HG02642 (cell line): ENCODE measurements around the gene CCM2L.

ENCODE experiments used
- ATAC-seq: cut with Tn5 transposase; IDR thresholded peaks from one replicate; pipeline ENCODE4 v1.9.1; 2021; ENCODE audit warnings: mild to moderate bottlenecking; ENCODE audit not compliant: unreplicated experiment, poor library complexity

The CCM2L gene

GRCh38 chr20:32052778-32053362 is 42.6 kb downstream of the CCM2L start:
- ATAC-seq = no peak

- no peak for ATAC-seq
Observed at GRCh38 chr20:32053648-32054047, 43.4 kb downstream of the CCM2L start.

DNA sequence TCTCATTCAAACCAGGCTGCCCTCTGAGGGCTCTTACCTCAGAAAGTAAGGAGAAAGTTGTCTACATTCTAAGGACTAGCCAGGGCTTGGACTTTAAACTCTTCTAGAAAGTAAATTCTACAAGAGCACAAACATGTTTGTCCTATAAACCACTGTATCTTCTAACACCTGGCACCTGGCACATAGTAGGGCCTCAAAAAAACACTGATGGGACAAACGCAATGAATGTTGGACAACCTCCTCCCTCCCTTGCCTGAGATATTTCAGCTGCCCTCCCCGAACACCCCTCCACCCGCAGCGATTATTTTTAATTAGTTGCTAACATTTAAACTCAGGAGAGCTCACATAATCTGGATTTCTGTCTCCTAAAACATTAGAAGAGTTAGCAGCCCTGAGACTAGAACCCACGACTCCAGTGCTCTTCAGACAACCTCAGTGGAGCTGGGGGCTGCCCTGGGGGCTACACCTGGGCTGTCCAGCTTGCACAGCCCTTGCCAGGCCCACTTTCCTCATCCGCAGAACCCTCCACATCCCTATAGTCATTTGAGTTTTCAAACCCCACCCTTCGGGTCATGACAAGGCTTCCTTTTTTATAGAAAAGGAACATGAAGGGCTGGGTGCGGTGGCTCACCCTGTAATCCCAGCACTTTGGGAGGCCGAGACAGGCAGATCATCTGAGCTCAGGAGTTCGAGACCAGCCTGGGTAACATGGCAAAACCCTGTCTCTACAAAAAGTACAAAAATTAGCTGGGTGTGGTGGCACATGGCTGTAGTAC is 46.7 kb downstream of the CCM2L start:
- no peak for ATAC-seq

- no peak for ATAC-seq
Observed at GRCh38 chr20:32057656-32058184, 47.5 kb downstream of the CCM2L start.

GRCh38 chr20:32059189-32059588 is 49.0 kb downstream of the CCM2L start:
- no peak for ATAC-seq

- no peak for ATAC-seq
Observed at GRCh38 chr20:32062776-32063170, 52.5 kb downstream of the CCM2L start.

DNA sequence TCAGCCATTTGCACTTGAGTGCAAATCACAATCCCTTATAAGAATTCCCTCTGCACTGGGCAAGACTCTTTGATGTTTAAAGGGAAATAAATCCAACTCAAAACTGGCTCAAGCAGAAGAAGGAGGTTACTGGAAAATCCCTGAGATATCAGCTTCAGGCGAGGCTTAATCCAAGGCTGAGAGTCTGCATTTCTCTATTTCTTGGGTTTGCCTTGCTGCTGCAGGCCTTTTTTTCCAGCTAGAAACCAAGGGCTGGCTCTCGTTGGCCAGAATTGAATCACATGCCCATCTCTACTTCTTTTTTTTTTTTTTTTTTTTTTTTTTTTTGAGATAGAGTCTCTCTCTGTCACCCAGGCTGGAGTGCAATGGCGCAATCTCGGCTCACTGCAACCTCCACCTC is 53.5 kb downstream of the CCM2L start:
- no peak for ATAC-seq

- no peak for ATAC-seq
Observed at GRCh38 chr20:32064667-32065066, 54.4 kb downstream of the CCM2L start.

GRCh38 chr20:32067234-32067821 is 57.1 kb downstream of the CCM2L start:
- ATAC-seq = no peak

GRCh38 chr20:32068174-32068573 is 57.9 kb downstream of the CCM2L start:
- no peak for ATAC-seq

DNA sequence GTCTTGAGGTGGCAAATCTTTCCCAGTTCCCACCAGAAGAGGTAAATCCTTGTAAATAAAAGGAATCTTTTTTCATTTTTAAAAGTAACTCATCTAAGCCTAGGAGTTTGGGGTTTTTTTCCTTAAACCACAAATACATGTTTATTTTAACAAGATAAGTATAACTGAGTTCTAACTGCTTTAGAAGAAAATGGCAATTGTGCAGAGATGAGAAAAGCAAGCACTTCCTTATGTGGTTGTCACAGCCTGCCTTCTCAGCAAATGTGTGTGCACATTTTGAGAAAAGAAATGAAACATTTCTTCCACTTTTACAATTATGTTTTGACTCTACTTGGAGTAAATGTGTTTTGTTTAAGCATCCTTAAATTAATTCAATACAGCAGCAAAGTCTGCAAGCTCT is 59.5 kb downstream of the CCM2L start:
- no peak for ATAC-seq

GRCh38 chr20:32070282-32070681 is 60.0 kb downstream of the CCM2L start:
- ATAC-seq = no peak

- no peak for ATAC-seq
Observed at GRCh38 chr20:32070690-32071213, 60.5 kb downstream of the CCM2L start.

- no peak for ATAC-seq
Observed at GRCh38 chr20:32071395-32072167, 61.3 kb downstream of the CCM2L start.

DNA sequence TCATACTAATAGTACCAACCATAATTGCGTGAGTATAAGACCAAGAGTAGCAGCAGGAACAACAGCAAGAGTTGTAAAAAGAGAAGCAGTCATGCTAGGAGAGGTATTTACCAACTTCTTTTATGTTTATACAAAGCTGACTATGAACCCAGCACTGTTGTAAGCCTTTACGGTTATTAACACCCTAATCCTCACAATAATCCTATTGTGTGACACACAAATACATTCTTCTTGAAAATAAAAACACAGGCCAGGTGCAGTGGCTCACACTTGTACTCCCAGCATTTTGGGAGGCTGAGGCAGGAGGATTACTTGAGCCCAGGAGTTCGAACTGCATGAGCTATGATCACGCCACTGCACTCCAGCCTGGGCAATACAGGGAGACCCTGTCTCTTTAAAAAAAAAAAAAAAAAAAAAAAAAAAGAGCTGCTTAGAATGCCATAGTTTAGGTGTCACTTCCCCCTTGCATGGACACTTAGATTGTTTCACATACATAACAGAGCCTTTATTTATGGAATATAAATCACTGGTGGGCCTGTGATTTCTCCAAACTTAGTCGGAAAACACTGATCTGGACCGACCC is 62.0 kb downstream of the CCM2L start:
- no peak for ATAC-seq

DNA sequence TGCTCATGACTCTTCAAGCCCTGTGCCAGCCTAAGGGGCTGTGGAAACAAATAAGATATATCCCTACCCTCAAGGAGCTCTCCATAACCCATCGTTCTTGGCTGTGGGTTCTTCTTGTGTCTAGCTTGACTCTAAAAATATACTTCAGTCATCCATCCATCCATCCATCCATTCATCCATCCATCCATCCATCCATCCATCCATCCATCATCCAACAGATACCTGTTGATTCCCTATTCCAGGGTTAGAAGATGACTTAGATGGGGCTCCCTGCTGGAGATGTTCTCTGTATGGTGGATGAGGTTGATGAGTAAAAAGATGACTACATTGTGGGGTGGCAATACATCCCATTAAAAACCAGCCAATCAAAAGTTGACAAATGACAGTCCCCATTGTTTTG is 65.3 kb downstream of the CCM2L start:
- no peak for ATAC-seq

- ATAC-seq = no peak
Observed at GRCh38 chr20:32077190-32077589, 67.0 kb downstream of the CCM2L start.

DNA sequence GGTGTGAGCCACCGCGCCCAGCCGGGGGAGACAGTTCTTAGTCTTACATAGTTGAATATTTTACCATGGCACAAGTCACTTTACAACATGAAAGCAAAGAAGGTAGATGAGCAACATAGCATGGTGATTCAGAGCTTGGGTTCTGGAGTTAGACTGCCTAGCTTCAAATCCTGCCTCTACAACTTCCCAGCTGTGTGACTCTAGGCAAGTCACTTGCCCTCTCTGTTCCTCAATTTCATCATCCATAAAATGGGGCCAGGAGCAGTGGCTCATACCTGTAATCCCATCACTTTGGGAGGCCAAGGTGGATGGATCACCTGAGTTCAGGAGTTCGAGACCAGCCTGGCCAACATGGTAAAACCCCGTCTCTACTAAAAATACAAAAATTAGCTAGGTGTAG is 68.1 kb downstream of the CCM2L start:
- ATAC-seq = no peak

- ATAC-seq = no peak
Observed at GRCh38 chr20:32078791-32079190, 68.6 kb downstream of the CCM2L start.

DNA sequence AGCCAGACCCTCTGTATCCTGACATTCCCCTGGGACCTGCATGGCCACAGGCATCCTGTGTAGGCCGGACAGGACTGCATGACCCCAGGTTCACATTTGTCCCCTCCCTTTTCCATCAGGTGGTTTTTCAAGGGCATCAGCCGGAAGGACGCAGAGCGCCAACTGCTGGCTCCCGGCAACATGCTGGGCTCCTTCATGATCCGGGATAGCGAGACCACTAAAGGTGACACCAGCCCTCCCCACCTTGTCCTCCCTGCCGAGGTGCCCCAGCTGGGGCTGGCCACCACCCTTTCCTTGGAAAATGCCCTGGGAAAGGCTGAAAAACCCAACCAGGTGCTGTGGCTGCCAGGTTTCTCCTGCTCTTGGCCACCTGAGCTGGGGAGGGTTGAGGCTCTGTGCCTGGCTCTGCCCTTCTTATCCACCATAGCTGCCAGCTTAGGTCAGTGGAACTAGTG is 69.4 kb downstream of the CCM2L start:
- no peak for ATAC-seq
